H1 (cell line): ENCODE data around the gene BSG. TPM values are rescaled to one million over a fixed set of nuclear protein-coding genes. Genes with fewer than 3 reads are reported as not detected.
A peak's percentile ranks its signal among the peaks of the same experiment; 100 is the strongest.

Source experiments
- CTCF ChIA-PET: fragments of 300-600 bp; sonication (Branson Sonifier 250); formaldehyde crosslinking; loops from one replicate; lab custom pipeline; 2021; ENCODE audit not compliant: partially characterized antibody; lab: Charles Lee
- POLR2A ChIA-PET: fragments of 300-600 bp; sonication (Branson Sonifier 250); formaldehyde crosslinking; loops from one replicate; lab custom pipeline; 2021; ENCODE audit warnings: inconsistent platforms; ENCODE audit not compliant: partially characterized antibody; lab: Charles Lee
- DNase-seq, 2 experiments: peaks; one replicate each; pipeline versions ENCODE4 v3.0.0 to v3.0.0-alpha.2; 2010 to 2022; ENCODE audit warnings: low spot score in 2 of 2, low read depth in 1 of 2, mixed read lengths in 1 of 2
- FAIRE-seq: peaks from 2 replicates; lab custom pipeline; 2011; peaks lifted over from hg19 to GRCh38; lab: Jason Lieb, UNC
- H2AFZ ChIP-seq: 2 replicates; pipeline ENCODE4 v1.8.1; 2012; ENCODE audit warnings: low read length, inconsistent platforms
- H2AK5ac ChIP-seq: 2 replicates; pipeline ENCODE4 v1.6.1; 2013; ENCODE audit warnings: low read depth, low read length
- H2BK120ac ChIP-seq: replicated peaks from 2 replicates; pipeline ENCODE3; 2013; ENCODE audit warnings: low read depth, low read length, inconsistent platforms
- H2BK12ac ChIP-seq: 2 replicates; pipeline ENCODE4 v1.6.1; 2013; ENCODE audit warnings: low read depth, low read length
- H2BK15ac ChIP-seq: 2 replicates; pipeline ENCODE4 v1.6.1; 2013; ENCODE audit warnings: low read length
- H2BK20ac ChIP-seq: 2 replicates; pipeline ENCODE4 v1.6.1; 2013; ENCODE audit warnings: low read length
- H2BK5ac ChIP-seq: 2 replicates; pipeline ENCODE4 v1.6.1; 2013; ENCODE audit warnings: low read depth, low read length
- H3K14ac ChIP-seq: 2 replicates; pipeline ENCODE4 v1.6.1; 2013; ENCODE audit warnings: inconsistent platforms; ENCODE audit not compliant: insufficient read length
- H3K18ac ChIP-seq: 2 replicates; pipeline ENCODE4 v1.6.1; 2013; ENCODE audit warnings: low read length; ENCODE audit errors: extremely low read depth
- H3K23ac ChIP-seq: 2 replicates; pipeline ENCODE4 v1.6.1; 2013; ENCODE audit warnings: inconsistent platforms; ENCODE audit not compliant: insufficient read length
- H3K23me2 ChIP-seq: 2 replicates; pipeline ENCODE4 v1.6.1; 2013; ENCODE audit warnings: low read depth, low read length
- H3K27ac ChIP-seq: 2 replicates; pipeline ENCODE4 v1.6.1; 2011; ENCODE audit warnings: low read depth, low read length, inconsistent platforms
- H3K27me3 ChIP-seq, 4 experiments: replicated peaks in 1 of 4; 1 replicate in 1 of 4; 2 replicates in 3 of 4; pipeline versions ENCODE4 v1.6.1 to v1.8.1; 2011 to 2013; ENCODE audit warnings: low read length in 3 of 4, mild to moderate bottlenecking in 3 of 4, inconsistent platforms in 2 of 4, mixed read lengths in 2 of 4, moderate library complexity in 1 of 4; ENCODE audit not compliant: control insufficient read depth in 3 of 4, insufficient read depth in 3 of 4; ENCODE audit errors: extremely low read depth in 1 of 4
- H3K36me3 ChIP-seq, 4 experiments: 2 replicates each; pipeline versions ENCODE4 v1.6.1 to v1.8.1; 2011 to 2013; ENCODE audit warnings: mild to moderate bottlenecking in 4 of 4, low read length in 3 of 4, moderate library complexity in 2 of 4, control low read depth in 1 of 4, inconsistent platforms in 1 of 4; ENCODE audit not compliant: insufficient read depth in 4 of 4, control insufficient read depth in 2 of 4
- H3K4ac ChIP-seq: replicated peaks from 2 replicates; pipeline ENCODE3; 2013; ENCODE audit warnings: low read length, low read depth, mixed read lengths, inconsistent platforms; ENCODE audit not compliant: insufficient read length
- H3K4me1 ChIP-seq, 4 experiments: replicated peaks in 1 of 4; 1 replicate in 1 of 4; 2 replicates in 3 of 4; pipeline versions ENCODE4 v1.6.1 to v1.8.1; 2011 to 2013; ENCODE audit warnings: low read length in 3 of 4, inconsistent platforms in 2 of 4, mixed read lengths in 1 of 4; ENCODE audit not compliant: insufficient read depth in 4 of 4, control insufficient read depth in 3 of 4
- H3K4me2 ChIP-seq, 2 experiments: 2 replicates each; pipeline versions ENCODE4 v1.6.1 to v1.8.1; 2011 to 2013; ENCODE audit warnings: low read depth in 2 of 2, low read length in 2 of 2, control low read depth in 1 of 2, inconsistent platforms in 1 of 2, mild to moderate bottlenecking in 1 of 2; ENCODE audit not compliant: insufficient read depth in 1 of 2
- H3K4me3 ChIP-seq, 4 experiments: fragments of 200-600, 300-600 bp in 1 of 4; sonication (generic), shearing (Covaris generic), sonication (Bioruptor Twin) in 1 of 4; 2 replicates each; pipeline versions ENCODE4 v1.5.1 to v1.8.1; 2011 to 2016; ENCODE audit warnings: low read length in 4 of 4, low read depth in 3 of 4, control low read depth in 2 of 4, inconsistent platforms in 2 of 4, mild to moderate bottlenecking in 2 of 4, mixed read lengths in 1 of 4, moderate library complexity in 1 of 4; ENCODE audit not compliant: insufficient read depth in 2 of 4; ENCODE audit errors: extremely low read depth in 1 of 4
- H3K56ac ChIP-seq: replicated peaks from 2 replicates; pipeline ENCODE3; 2013; ENCODE audit warnings: low read depth, mild to moderate bottlenecking, mixed read lengths, low read length, inconsistent platforms; ENCODE audit not compliant: insufficient read length
- H3K79me1 ChIP-seq: 2 replicates; pipeline ENCODE4 v1.6.1; 2013; ENCODE audit warnings: low read depth, low read length, control low read depth
- H3K79me2 ChIP-seq, 2 experiments: 2 replicates each; pipeline versions ENCODE4 v1.6.1 to v1.8.1; 2012 to 2013; ENCODE audit warnings: low read length in 2 of 2, mild to moderate bottlenecking in 2 of 2, inconsistent platforms in 1 of 2; ENCODE audit not compliant: insufficient read depth in 2 of 2, control insufficient read depth in 1 of 2
- H3K9ac ChIP-seq, 4 experiments: replicated peaks in 1 of 4; 1 replicate in 1 of 4; 2 replicates in 3 of 4; pipeline versions ENCODE4 v1.6.1 to v1.8.1; 2011 to 2013; ENCODE audit warnings: low read depth in 3 of 4, low read length in 3 of 4, control low read depth in 2 of 4, mild to moderate bottlenecking in 2 of 4, moderate library complexity in 2 of 4, inconsistent platforms in 1 of 4; ENCODE audit errors: extremely low read depth in 1 of 4
- H3K9me3 ChIP-seq, 2 experiments: 2 replicates each; pipeline versions ENCODE4 v1.6.1 to v1.8.1; 2012 to 2013; ENCODE audit warnings: mild to moderate bottlenecking in 2 of 2, moderate library complexity in 2 of 2, control low read depth in 1 of 2, inconsistent platforms in 1 of 2, low read depth in 1 of 2, low read length in 1 of 2, mixed read lengths in 1 of 2; ENCODE audit not compliant: insufficient read depth in 2 of 2
- H4K20me1 ChIP-seq, 2 experiments: replicated peaks in 1 of 2; 2 replicates each; pipeline versions ENCODE3 to v1.8.1; 2011 to 2013; ENCODE audit warnings: inconsistent platforms in 2 of 2, low read length in 2 of 2, mild to moderate bottlenecking in 1 of 2; ENCODE audit not compliant: insufficient read depth in 2 of 2, control insufficient read depth in 1 of 2
- H4K5ac ChIP-seq: 2 replicates; pipeline ENCODE4 v1.6.1; 2013; ENCODE audit warnings: low read length, low read depth, mixed read lengths, inconsistent platforms; ENCODE audit not compliant: insufficient read length
- H4K8ac ChIP-seq: 2 replicates; pipeline ENCODE4 v1.8.0; 2013; ENCODE audit warnings: mild to moderate bottlenecking, moderate library complexity, low read length, inconsistent platforms; ENCODE audit not compliant: insufficient read depth; ENCODE audit errors: extremely low read depth
- H4K91ac ChIP-seq: replicated peaks from 2 replicates; pipeline ENCODE3; 2013; ENCODE audit warnings: low read length, mixed read lengths, inconsistent platforms; ENCODE audit not compliant: insufficient read length
- CBX5 ChIP-seq: fragments of 300-800, 300-1000 bp; sonication (generic); IDR thresholded peaks from 2 replicates; pipeline ENCODE4 v1.7.1; 2016; ENCODE audit warnings: antibody characterized with exemption, low read length, low read depth
- EP300 ChIP-seq, 2 experiments: IDR thresholded peaks; 1 replicate in 1 of 2; 2 replicates in 1 of 2; pipeline ENCODE4 v1.6.1; 2011 to 2012; ENCODE audit warnings: low read depth in 2 of 2, low read length in 2 of 2, mild to moderate bottlenecking in 2 of 2, borderline replicate concordance in 1 of 2, inconsistent platforms in 1 of 2, moderate library complexity in 1 of 2
- GTF2F1 ChIP-seq: IDR thresholded peaks from 2 replicates; pipeline ENCODE4 v1.6.1; 2012; ENCODE audit warnings: low read depth, low read length, improper control_type of control experiment, borderline replicate concordance
- HDAC6 ChIP-seq: IDR thresholded peaks from one replicate; pipeline ENCODE4 v1.7.1; 2012; ENCODE audit warnings: low read depth, mild to moderate bottlenecking, inconsistent platforms, low read length, moderate library complexity
- MAX ChIP-seq: IDR thresholded peaks from 2 replicates; pipeline ENCODE4 v1.6.1; 2012; ENCODE audit warnings: inconsistent platforms
- SP2 ChIP-seq: IDR thresholded peaks from 2 replicates; pipeline ENCODE4 v1.6.1; 2012; ENCODE audit warnings: mild to moderate bottlenecking, low read length, inconsistent platforms
- SRF ChIP-seq: IDR thresholded peaks from 2 replicates; pipeline ENCODE4 v1.6.1; 2011; ENCODE audit warnings: mild to moderate bottlenecking, low read depth, low read length, moderate library complexity
- SUZ12 ChIP-seq: fragments of 200-600 bp; sonication (generic); IDR thresholded peaks from 2 replicates; pipeline ENCODE4 v1.6.1; 2012; ENCODE audit warnings: mild to moderate bottlenecking, inconsistent platforms, low read length, moderate library complexity, mixed read lengths
- WGBS, 2 experiments: shearing (Covaris generic) in 1 of 2; methylation state at CpG; one replicate each; pipeline versions ENCODE4 v1.1.6 to v1.1.7; 2013 to 2015; ENCODE audit warnings: low lambda C conversion rate in 2 of 2, mixed read lengths in 2 of 2, inconsistent platforms in 1 of 2, low coverage in 1 of 2, missing lambda C conversion rate in 1 of 2; ENCODE audit not compliant: insufficient replicate concordance in 2 of 2, insufficient coverage in 1 of 2, insufficient read length in 1 of 2; ENCODE audit errors: extremely low coverage in 1 of 2, missing lambda C conversion rate in 1 of 2; 5-methylcytosine and 5-hydroxymethylcytosine counted together
- polyA plus RNA-seq, 7 experiments: library from polyadenylated mRNA; depleted of rRNA in 3 of 7; stranded (reverse) in 5 of 7; unstranded in 2 of 7; fragments of >200 nt in 5 of 7; fragments of 200-250 nt in 2 of 7; gene quantifications; 1 replicate in 5 of 7; 2 replicates in 1 of 7; 4 replicates in 1 of 7; pipeline versions ENCODE4 v1.2.1 to v1.2.3, GENCODE V29; 2011 to 2013; ENCODE audit warnings: missing spikeins in 2 of 7, mixed read lengths in 2 of 7
- total RNA-seq: library from RNA; stranded (reverse); fragmentation: NEBNext Ultra II Directional; extraction: Animal tissue kit (Norgen Biotek cat#: 25700); gene quantifications from 2 replicates; pipeline ENCODE4 v1.2.1, GENCODE V29; 2021

The BSG gene
- total and polyA plus RNA-seq, 2 of the 8 experiments (the other 6 are each of a cell fraction or from before 2014, with no cell fraction given) = 726 to 1,055 TPM

DNA sequence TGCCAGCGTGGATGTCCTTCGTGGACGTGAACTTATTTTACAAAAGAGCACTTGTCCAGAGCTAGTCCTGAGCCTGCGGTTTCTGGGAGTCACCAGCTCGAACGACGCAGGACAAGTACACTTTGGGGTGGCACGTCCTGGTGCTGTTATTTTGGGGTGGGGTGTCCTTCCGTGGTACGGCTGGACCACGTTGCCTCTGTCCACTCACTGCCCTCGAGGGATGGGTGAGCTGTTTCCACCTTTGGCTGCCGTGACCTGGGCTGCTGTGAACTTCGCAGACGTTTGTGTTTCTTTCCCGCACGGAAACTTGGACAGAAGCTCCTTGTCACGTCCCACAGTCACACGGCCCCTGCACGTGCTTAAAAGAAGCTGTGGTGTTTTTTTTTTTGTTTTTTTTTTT lies 17.6 kb upstream of the BSG start:
- no peak for DNase-seq
- H4K91ac ChIP-seq = no peak overlapping the region
- 94% methylated on average over 20 of the region's 20 CpGs; no CpG with 5 or more reads in 1 of the 2 experiments for WGBS, 2 experiments
- ChIA-PET POLR2A (interaction anchor here (1.8 to 7.1 kb wide), 4 partner anchors 13 to 30 kb away, joined by 4 to 38 read pairs (median 10); partner anchors contain the start of gene CDC34), CTCF (interaction anchor here (1.4 to 2.4 kb wide), 2 partner anchors 29 to 36 kb away, joined by 3 to 6 read pairs; no protein-coding TSS in a partner anchor)
- no peak overlapping the region for H2BK120ac ChIP-seq
- no peak overlapping the region for H3K27ac ChIP-seq
- no peak overlapping the region for H3K18ac ChIP-seq
- H3K4me2 ChIP-seq = no peak overlapping the region
- no peaks in the 10 kb centered on the region for H3K36me3 ChIP-seq
- H3K4me3 ChIP-seq = no peak overlapping the region
- H2BK5ac ChIP-seq = no peak overlapping the region
- no peaks in the 10 kb centered on the region for H3K79me2 ChIP-seq
- H2BK12ac ChIP-seq = peak overlapping the region; percentile 39; the same call in 1 of the 2 replicates
- H4K20me1 ChIP-seq = peaks cover 0 to 2% of the 10 kb centered on the region in 2 experiments
- no peaks in the 10 kb centered on the region for H3K79me1 ChIP-seq
- H4K5ac ChIP-seq = no peak overlapping the region
- FAIRE-seq = no peak
- H3K23ac ChIP-seq = no peak overlapping the region
- no peak overlapping the region for H2BK15ac ChIP-seq
- H3K56ac ChIP-seq = no peak overlapping the region
- no peaks in the 10 kb centered on the region for H3K9me3 ChIP-seq
- no peak overlapping the region for H3K4ac ChIP-seq
- H2AFZ ChIP-seq = no peak overlapping the region
- no peak for TF ChIP-seq HDAC6
- TF ChIP-seq GTF2F1 = no peak
- no peak for TF ChIP-seq MAX
- no peak for TF ChIP-seq SP2
- TF ChIP-seq CBX5 = no peak
- no peak for TF ChIP-seq EP300 (IDR thresholded peaks at IDR 0.05; ENCODE audit: borderline replicate concordance in 1 of 2, low read depth in 2 of 2, low read length in 2 of 2)
- TF ChIP-seq SUZ12 = no peak
- TF ChIP-seq SRF = no peak
- H3K9ac ChIP-seq = no peak overlapping the region
- no peaks in the 10 kb centered on the region; the same call in 1 of the 2 replicates for H3K23me2 ChIP-seq
- peaks cover 0 to 3% (median under 1%) of the 10 kb centered on the region in 4 experiments; a peak in 4 of 7 replicates for H3K4me1 ChIP-seq
- no peak overlapping the region for H2AK5ac ChIP-seq
- H3K27me3 ChIP-seq = no peaks in the 10 kb centered on the region
- no peak overlapping the region for H2BK20ac ChIP-seq
- no peak overlapping the region for H4K8ac ChIP-seq
- no peak overlapping the region for H3K14ac ChIP-seq
